Kidney epithelial cell (primary cell): ENCODE data around the gene TSFM. TPM values are rescaled to one million over a fixed set of nuclear protein-coding genes. Genes with fewer than 3 reads are reported as not detected.

Experiments
- DNase-seq: peaks from one replicate; pipeline ENCODE4 v3.0.0-alpha.2; 2010; ENCODE audit warnings: low read depth
- H3K27me3 ChIP-seq: 2 replicates; pipeline ENCODE4 v1.6.0; 2011; ENCODE audit warnings: low read length; ENCODE audit not compliant: control insufficient read depth, insufficient read depth
- H3K36me3 ChIP-seq: 2 replicates; pipeline ENCODE4 v1.5.1; 2011; ENCODE audit warnings: low read length; ENCODE audit not compliant: control insufficient read depth, insufficient read depth
- H3K4me3 ChIP-seq: 2 replicates; pipeline ENCODE4 v1.5.1; 2011; ENCODE audit warnings: low read depth, mild to moderate bottlenecking, control low read depth, low read length
- CTCF ChIP-seq: IDR thresholded peaks from 2 replicates; pipeline ENCODE4 v1.5.1; 2011; ENCODE audit warnings: mild to moderate bottlenecking, moderate library complexity, low read length, control low read depth, inconsistent platforms; ENCODE audit not compliant: insufficient read depth, poor library complexity, severe bottlenecking
- total RNA-seq: library from RNA; depleted of rRNA; stranded (reverse); fragments of >200 nt; gene quantifications from 2 replicates; pipeline ENCODE4 v1.2.3, GENCODE V29; 2015

TSFM gene
- total RNA-seq, 1 donor from 2014 or later: 21.5 TPM

DNA sequence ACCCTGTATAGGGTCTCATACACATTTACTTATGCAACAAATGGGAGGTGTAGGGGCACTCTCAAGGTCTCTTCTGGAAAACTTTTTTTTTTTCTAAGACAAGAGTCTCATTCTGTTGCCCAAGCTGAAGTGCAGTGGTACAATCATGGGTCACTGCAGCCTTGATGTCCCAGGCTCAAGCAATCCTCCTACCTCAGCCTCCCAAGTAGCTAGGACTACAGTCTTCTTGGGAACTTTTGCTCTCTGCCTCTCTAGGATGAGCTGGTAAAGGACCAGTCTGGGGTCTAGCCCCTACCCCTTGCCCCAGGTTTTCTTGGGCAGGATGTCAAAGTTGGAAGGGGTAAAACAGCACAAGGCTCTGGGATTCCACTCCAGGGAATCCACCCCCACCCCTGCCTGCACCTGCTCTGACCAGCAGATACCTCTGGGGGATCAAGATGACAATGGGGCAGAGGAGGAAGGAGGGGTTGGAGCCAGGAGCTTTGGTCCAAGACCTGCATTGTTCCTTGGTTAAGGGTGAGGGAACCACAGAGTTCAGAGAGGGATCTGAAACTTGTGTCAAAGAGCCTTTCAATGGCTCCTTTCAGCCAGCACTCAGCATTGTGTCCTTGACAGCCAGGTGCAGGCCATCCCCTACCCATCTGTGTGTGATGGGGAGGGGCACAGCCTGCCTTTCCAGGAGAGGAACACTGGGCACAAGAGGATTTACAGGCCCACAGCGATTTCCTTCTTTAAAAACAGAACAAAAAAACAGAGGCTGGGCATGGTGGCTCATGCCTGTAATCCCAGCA lies 51.7 kb downstream of the TSFM start:
- no peaks in the 10 kb centered on the region for H3K36me3 ChIP-seq
- TF ChIP-seq CTCF: no peak
- no peak overlapping the region for H3K4me3 ChIP-seq
- DNase-seq: no peak
- H3K27me3 ChIP-seq: no peaks in the 10 kb centered on the region

DNA sequence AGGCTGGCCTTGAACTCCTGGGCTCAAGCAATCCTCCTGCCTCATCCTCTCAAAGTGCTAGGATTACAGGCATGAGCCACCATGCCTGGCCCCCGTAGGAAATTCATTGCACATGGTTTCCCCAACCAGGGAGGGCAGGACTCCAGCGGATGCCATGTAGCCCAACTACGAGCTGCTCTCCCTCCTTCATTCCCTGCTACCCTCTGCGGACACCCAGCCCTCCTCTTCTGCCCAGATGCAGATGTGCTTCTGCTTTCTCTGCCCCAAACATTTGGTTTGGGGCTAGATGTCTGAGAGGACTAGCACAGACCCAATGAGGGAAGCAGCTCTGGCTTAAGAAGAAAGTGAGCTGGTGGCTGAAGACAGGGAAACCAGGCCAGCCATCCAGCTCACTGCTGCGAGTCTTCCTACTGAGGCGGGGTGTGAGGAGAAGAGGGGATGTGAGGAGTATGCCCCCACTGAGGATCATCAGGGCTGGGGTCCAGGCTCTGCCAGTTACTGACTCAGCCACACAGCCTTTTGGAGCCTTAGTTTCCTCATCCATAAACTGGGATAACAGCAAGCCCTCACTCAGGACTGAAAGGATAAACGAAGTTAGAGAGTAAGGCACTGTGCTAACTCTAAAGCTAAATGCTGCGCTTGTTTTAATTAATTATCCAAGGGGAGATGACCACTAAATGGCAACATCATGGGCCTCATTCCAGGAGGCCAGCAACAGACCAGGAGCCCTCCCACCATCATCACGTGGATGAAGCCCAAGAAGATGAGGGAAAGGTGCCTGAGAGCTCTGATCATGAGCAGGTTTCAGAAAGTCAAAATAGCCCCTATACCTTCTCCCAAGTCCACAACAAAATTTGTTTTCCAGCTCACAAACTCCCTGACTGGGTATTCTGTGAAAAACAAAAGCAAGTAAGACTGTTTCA lies 53.0 kb downstream of the TSFM start:
- no peak for DNase-seq
- Histone ChIP-seq H3K36me3 (no peaks in the 10 kb centered on the region), H3K4me3 (no peak overlapping the region), H3K27me3 (no peaks in the 10 kb centered on the region)
- TF ChIP-seq CTCF: no peak

DNA sequence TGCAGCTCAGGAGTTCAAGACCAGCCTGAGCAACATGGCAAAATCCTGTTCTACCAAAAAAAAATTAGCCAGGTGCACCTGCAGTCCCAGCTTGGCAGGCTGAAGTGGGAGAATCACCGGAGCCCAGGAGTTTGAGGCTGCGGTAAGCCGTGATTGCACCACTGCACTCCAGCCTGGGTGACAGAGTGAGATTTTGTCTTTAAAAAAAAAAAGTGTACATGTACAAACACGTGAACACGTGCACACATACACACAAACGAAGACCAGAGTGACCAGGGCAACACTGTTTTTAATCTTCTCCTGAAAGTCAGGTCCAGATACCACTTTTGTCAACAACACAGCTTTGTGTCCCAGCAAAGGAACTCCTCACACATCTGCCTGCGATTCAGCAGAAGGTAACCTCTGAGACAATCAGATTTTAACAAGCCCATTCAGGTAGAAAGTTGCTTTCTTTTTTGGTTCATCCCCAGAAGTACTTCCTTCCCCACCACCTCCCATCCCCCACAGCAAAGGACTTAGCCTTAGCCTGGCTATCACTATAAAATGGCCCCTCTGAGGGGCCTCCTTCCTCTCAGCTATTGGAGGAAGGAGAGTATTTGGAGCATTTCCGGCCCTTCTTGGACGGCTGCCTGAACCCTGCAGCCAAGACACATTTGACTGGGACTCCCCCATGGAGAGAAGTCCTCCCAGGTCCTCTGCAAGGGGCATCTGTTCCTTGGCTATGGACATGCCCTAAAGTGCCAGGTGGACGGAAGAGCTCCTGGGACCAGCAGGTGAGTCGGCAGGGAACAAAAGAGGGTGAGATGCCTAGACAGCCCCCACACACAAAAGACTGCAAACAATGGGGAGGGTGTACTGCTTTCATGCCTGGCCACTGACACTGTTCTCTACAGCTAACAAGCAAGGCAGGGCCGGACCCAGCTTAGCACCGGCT lies 54.1 kb downstream of the TSFM start:
- Histone ChIP-seq H3K36me3 (no peaks in the 10 kb centered on the region), H3K27me3 (no peaks in the 10 kb centered on the region), H3K4me3 (no peak overlapping the region)
- no peak for TF ChIP-seq CTCF
- no peak for DNase-seq

DNA sequence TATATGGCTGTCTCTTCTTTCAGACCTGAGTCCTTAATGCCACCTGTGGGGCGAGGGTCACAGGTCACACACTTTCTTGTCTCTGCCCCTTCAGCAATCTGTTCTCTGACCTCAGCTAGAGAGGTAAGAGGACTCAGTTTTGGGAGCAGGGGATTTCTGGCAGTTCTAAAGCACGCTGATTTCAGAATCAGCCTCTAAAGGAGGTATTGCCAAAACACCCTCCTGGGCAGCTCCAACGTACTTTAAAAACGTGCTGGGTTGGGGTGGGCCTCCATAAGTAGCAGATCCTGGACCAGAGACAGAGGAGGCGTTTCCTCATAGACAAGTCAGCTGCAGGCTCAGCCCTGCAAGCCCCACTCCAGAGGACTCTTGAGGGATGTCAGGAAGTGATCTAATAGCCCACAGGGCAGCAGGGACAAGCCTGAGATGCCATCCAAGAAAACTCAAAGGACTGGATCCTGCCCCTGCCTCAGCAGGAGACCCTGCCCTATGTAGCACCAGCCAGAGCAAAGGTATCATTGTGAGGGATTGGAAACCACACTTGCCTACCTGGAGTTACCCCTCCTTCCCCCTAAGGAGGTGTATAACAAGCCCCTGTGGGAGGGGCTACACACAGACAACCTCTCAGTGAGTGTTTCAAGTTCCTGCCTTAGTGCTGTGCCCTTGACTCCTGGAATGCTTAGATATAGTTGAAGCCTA lies 55.4 kb downstream of the TSFM start:
- DNase-seq: no peak
- no peaks in the 10 kb centered on the region for H3K36me3 ChIP-seq
- TF ChIP-seq CTCF: no peak
- no peak overlapping the region for H3K4me3 ChIP-seq
- no peaks in the 10 kb centered on the region for H3K27me3 ChIP-seq

DNA sequence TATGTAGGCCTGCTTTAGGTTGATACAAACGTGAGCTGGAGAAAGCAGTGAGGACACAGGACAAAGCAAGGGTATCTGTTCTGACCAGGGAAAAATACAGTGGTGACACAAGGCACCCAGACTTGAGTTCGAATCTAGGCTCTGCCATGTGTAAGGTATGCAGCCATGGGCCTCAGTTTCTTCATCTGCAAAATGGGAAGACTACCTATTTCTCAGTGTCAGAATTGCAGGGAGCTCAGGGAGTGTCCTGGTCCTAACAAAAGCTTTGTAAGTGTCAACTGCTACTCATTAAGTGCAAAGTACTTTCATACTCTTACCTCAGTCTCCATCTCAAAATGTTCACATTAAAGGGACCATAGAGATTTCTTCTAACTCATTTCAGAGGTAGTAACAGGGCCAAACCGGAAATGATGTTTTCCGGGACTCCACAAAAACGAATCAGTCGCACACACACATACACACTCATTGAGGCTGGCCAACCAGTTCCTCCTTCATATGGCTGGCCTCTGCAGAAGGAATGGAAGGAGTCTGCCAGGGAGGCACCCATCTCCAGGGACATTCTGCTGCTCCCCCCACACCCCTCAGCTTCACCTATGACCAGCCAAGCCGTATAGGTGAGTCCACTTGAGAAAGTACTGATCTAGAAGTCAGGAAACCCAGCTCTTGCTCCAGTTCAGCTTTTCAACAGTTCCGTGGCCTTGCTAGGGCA lies 56.2 kb downstream of the TSFM start:
- no peak for TF ChIP-seq CTCF
- Histone ChIP-seq H3K4me3 (no peak overlapping the region), H3K27me3 (no peaks in the 10 kb centered on the region), H3K36me3 (no peaks in the 10 kb centered on the region)
- no peak for DNase-seq
